HG02610 (cell line): ENCODE results near the gene TUBA4A.
"Not testable (repeated sequence)": the region's sequence is repeated elsewhere in the genome, so short reads cannot be mapped to it uniquely, and the experiment has no call there.

Experiments used
- ATAC-seq: cut with Tn5 transposase; IDR thresholded peaks from one replicate; pipeline ENCODE4 v1.9.1; 2021; ENCODE audit warnings: mild to moderate bottlenecking, moderate library complexity; ENCODE audit not compliant: unreplicated experiment

TUBA4A gene

DNA sequence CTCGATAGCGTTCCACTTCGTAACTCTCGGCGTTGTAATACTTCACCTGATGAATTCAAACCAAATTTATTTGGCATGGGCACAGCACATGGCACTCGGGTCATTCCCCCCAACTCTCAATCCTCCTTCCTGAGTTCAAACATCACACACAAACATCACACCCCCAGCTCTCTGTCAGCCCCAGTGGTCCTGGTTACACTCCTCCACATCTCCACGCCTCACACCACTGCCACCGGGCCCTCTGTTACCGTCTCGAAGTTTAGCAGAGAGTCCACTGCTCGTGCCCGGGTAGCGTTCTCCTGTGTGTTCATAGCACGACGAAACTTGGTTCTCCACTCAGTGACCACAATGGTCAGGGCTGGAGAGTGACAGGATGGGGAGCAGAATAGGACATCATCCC is 39.6 kb downstream of the TUBA4A start:
- no peak for ATAC-seq

DNA sequence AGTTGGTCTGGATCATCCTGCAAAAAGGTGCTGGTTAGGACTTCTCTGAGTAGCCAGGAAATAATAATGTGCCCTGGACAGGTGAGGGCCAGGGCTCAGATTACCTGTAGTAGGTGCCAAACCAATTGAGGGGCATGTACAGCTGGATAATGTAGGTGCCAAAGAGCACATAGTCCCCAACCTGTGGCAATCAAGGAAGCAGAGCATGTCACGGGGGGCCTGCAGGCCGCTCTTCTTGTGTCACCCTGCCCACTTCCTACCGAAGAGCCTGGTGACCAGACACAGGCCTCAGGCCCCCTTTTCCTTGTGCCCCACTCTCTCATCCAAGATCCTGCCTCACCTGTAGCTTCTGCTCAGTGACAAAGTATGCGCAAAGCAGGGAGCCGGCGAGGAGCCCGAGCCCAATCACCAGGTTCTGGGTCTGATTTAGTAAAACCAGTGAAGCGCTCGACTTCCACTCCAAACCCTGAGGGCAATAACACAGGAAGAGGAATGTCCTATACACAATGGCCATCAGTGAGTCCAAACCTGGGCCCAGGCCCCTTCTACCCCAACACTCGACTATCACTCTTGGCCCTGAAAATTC is 40.1 kb downstream of the TUBA4A start:
- no peak for ATAC-seq

DNA sequence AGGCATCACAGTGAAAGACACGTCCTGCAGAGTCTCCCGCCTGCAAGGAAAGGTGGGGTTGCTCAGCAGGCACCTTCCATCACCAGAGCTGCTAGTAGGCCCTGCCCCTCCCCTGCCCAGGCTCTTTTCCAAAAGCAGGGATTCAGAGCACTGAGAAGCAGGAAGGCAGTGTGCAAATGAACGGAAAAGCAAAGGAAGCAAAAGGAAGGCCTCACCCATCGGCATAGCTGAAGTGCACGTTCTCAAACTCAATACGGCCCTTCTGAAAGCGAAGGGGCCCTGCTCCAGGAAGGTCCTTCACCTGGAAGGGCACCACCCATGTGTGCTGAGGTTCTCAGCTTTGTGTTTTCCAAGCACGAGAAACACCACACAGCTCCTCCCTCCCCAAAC is 40.7 kb downstream of the TUBA4A start:
- no peak for ATAC-seq

DNA sequence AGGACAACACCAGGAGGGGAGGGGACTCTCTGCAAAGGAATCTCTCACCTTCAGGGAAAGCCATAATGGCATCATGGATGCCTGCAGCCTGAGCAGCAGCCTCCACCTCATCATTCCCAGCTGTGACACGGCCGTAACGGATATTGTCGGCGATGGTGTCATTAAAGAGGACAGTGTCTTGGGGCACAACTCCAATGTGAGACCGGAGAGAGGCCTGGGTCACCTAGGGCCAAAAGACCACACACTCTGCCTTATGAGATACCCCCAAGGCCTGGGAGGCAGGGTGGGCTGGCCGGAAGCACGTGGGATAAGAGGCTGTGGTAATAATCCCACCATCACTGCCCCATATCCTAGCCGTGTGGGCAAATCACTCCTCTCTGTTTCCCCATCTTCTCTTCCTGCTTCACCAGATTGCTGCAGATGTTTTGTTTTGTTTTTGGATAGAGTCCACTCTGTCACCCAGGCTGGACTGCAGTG is 42.8 kb downstream of the TUBA4A start:
- no peak for ATAC-seq

- no peak for ATAC-seq
Measured at GRCh38 chr2:219210196-219210885, 43.4 kb downstream of the TUBA4A start.

DNA sequence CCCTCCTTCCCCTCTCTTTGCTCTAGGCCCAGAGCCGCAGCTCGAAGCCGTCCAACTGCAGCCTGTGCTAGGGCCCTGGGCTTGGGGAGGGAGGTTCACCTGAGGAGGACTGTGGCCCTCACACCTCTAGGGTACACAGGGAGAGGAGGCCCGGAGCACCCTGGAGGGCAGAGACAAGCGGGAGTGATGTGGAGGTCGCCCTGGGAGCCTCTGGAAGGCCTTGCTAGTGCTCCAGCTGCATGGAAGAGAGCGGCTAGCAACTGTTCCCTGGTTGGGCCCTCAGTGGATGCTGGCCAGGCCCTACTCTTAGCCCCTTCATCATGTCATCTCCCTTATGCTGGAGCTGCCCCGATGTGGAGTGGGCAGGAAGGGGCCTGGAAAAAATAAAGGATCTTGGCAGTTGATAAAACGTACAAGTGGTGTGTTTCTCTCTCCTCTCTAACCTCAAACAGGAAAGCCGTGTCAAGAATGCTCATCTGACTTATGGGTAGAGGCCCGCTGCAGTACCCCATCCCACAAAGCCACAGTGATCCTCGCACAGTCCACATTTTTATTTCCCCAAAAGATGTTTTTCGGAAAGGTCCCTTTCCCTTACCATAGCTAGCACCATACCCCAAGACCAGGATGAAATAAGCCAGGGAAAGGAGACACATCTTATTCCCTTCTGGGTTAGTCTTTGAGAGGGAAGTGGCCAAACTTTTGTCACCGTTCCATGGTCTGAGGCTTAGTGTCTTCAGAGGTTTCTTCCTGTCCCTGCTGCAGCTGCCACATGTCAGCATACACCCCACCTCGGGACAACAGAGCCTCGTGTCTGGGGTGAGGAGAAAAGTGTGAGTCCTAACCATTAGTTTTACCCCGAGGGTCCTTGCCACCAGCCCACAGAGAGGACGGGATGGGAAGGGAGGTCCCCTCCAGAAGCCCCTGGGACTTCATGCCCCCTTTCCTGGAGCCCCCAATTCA is 44.2 kb downstream of the TUBA4A start:
- ATAC-seq, result no peak

- ATAC-seq, result no peak
Measured at GRCh38 chr2:219207884-219208740, 45.6 kb downstream of the TUBA4A start.

GRCh38 chr2:219207134-219207883 is 46.4 kb downstream of the TUBA4A start:
- ATAC-seq, result no peak

DNA sequence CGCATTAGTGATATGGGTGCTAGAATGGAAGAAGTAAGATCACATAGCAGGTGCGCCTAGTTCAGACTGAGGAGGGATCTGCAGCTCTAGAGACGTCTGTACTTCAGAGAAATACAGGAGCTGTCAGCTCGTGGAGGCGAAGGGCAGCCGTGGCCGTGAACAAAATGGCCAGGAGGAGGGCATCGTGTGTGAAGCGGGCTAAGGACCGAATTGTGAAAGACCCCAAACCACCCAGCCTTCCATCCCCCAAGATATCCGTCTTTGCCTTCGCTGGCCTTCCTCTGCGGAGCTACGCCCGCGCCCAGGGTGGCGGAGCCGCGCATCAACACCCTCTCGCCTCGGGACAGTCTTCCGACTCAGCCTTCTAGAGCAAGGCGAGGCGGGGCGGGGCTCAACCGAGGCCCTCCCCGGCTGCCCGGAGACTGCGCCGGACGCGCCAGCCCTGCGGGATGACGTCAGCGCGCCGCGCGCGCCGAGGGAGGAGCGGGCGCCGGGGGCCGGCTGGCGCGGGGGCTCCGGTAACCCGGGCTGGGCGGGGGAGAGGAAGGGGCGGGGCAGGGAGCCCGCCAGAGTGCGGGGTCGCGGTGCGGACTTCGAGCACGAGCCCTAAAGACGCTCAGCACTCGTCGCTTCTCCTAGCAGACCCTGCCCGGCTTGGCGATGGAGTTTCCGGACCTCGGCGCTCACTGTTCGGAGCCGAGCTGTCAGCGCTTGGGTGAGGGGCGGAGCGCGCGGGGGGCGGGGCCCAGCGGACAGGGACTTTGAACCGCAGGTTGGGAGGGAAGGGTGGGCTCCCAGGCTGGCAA is 47.2 kb downstream of the TUBA4A start, which contains the start of gene ZFAND2B:
Gene ZFAND2B, plus strand, starts transcription at position 455 of the 806 bp plus-strand sequence. Its CDS starts 206 bp downstream, at position 661.
- ATAC-seq, result peak; percentile 98

GRCh38 chr2:219205981-219206327 is 47.8 kb downstream of the TUBA4A start:
- ATAC-seq, result no peak

- ATAC-seq, result no peak
Measured at GRCh38 chr2:219205165-219205538, 48.6 kb downstream of the TUBA4A start.

DNA sequence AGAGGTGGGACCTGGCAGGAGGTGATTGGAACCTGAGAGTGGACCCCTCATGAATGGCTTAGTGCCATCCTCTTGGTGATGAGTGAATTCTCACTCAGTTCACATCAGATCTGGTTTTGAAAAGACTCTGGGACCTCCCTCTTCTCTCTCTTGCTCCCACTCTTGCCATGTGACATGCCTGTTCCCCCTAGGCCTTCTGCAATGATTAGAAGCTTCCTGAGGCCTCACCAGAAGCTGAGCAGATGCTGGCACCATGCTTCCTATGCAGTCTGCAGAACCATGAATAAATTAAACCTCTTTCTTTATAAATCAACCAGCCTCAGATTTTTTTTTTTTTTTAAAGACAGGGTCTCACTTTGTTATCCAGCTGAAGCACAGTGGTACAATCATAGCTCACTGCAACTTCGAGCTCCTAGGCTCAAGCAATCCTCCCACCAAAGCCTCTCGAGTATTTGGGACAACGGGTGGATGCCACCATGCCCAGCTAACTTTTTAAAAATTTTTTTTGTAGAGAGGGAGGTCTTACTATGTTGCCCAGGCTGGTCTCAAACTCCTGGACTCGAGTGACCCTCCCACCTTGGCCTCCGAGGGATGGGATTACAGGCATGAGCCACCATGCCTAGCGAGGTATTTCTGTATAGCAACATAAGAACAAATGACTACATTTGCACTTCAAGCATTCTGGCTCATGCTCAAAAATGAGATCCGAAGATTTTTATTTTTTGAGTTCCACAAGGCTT is 49.1 kb downstream of the TUBA4A start:
- no peak for ATAC-seq

- not testable (repeated sequence) for ATAC-seq
Measured at GRCh38 chr2:219201331-219201730, 52.4 kb downstream of the TUBA4A start.

DNA sequence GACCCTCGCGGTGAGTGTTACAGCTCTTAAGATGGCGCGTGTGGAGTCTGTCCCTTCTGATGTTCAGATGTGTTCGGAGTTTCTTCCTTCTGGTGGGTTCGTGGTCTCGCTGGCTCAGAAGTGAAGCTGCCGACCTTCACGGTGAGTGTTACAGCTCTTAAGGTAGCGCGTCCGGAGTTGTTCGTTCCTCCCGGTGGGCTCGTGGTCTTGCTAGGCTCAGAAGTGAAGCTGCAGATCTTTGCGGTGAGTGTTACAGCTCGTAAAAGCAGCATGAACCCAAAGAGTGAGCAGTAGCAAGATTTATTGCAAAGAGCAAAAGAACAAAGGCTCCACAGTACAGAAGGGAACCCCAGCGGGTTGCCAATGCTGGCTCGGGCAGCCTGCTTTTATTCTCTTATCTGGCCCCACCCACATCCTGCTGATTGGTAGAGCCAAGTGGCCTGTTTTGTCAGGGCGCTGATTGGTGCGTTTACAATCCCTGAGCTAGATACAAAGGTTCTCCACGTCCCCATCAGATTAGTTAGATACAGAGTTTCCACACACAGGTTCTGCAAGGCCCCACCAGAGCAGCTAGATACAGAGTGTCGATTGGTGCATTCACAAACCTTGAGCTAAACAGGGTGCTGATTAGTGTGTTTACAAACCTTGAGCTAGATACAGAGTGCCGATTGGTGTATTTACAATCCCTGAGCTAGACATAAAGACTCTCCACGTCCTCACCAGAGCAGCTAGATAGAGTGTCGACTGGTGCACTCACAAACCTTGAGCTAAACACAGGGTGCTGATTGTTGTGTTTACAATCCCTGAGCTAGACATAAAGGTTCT is 53.0 kb downstream of the TUBA4A start:
- ATAC-seq, result not testable (repeated sequence)
